ENCODE measurements around the gene KIAA0513. TPM values are rescaled to one million over a fixed set of nuclear protein-coding genes. Genes with fewer than 3 reads are reported as not detected.

Gene KIAA0513
- total RNA-seq, 1 experiment from 2014 or later: 2.4 TPM

GRCh38 chr16:85077576-85078125 is 50.1 kb downstream of the KIAA0513 start:
- Histone ChIP-seq H3K9me3 (replicated peaks) (no peaks in the 10 kb centered on the region), H3K36me3 (no peaks in the 10 kb centered on the region), H3K4me1 (no peaks in the 10 kb centered on the region; the same call in 1 of the 2 replicates), H3K4me3 (no peak overlapping the region), H3K27ac (no peak overlapping the region), H3K27me3 (no peaks in the 10 kb centered on the region)
- no peak for DNase-seq

GRCh38 chr16:85078226-85078625 is 50.6 kb downstream of the KIAA0513 start:
- Histone ChIP-seq H3K4me3 (no peak overlapping the region), H3K27me3 (no peaks in the 10 kb centered on the region), H3K36me3 (no peaks in the 10 kb centered on the region), H3K4me1 (peaks cover 3% of the 10 kb centered on the region; the same call in 1 of the 2 replicates), H3K27ac (no peak overlapping the region), H3K9me3 (replicated peaks) (no peaks in the 10 kb centered on the region)
- no peak for DNase-seq

GRCh38 chr16:85078952-85079351 is 51.4 kb downstream of the KIAA0513 start:
- Histone ChIP-seq H3K4me1 (peaks cover 4% of the 10 kb centered on the region; the same call in 1 of the 2 replicates), H3K4me3 (no peak overlapping the region), H3K27me3 (no peaks in the 10 kb centered on the region), H3K36me3 (no peaks in the 10 kb centered on the region), H3K9me3 (replicated peaks) (no peaks in the 10 kb centered on the region), H3K27ac (no peak overlapping the region)
- DNase-seq: no peak

- no peak for DNase-seq
- H3K27me3 ChIP-seq: no peaks in the 10 kb centered on the region
- H3K27ac ChIP-seq: no peak overlapping the region
- H3K9me3 ChIP-seq (replicated peaks): no peaks in the 10 kb centered on the region
- peaks cover 4% of the 10 kb centered on the region; the same call in 1 of the 2 replicates for H3K4me1 ChIP-seq
- H3K4me3 ChIP-seq: no peak overlapping the region
- no peaks in the 10 kb centered on the region for H3K36me3 ChIP-seq
Measured at GRCh38 chr16:85079785-85080570, 52.4 kb downstream of the KIAA0513 start.

- no peak for DNase-seq
- Histone ChIP-seq H3K27ac (no peak overlapping the region), H3K27me3 (no peaks in the 10 kb centered on the region), H3K4me1 (peaks cover 4% of the 10 kb centered on the region; the same call in 1 of the 2 replicates), H3K36me3 (no peaks in the 10 kb centered on the region), H3K4me3 (no peak overlapping the region), H3K9me3 (replicated peaks) (no peaks in the 10 kb centered on the region)
Measured at GRCh38 chr16:85081038-85081437, 53.4 kb downstream of the KIAA0513 start.

- Histone ChIP-seq H3K36me3 (no peaks in the 10 kb centered on the region), H3K9me3 (replicated peaks) (no peaks in the 10 kb centered on the region), H3K27ac (no peak overlapping the region), H3K4me3 (no peak overlapping the region), H3K27me3 (no peaks in the 10 kb centered on the region), H3K4me1 (peaks cover 4% of the 10 kb centered on the region; the same call in 1 of the 2 replicates)
- DNase-seq: no peak
Measured at GRCh38 chr16:85081765-85082164, 54.2 kb downstream of the KIAA0513 start.

GRCh38 chr16:85082173-85083050 is 54.8 kb downstream of the KIAA0513 start:
- Histone ChIP-seq H3K36me3 (no peaks in the 10 kb centered on the region), H3K4me3 (no peak overlapping the region), H3K4me1 (peaks cover 4% of the 10 kb centered on the region; the same call in 1 of the 2 replicates), H3K9me3 (replicated peaks) (no peaks in the 10 kb centered on the region), H3K27ac (no peak overlapping the region), H3K27me3 (no peaks in the 10 kb centered on the region)
- DNase-seq: no peak

- no peaks in the 10 kb centered on the region for H3K36me3 ChIP-seq
- H3K27me3 ChIP-seq: no peaks in the 10 kb centered on the region
- H3K4me3 ChIP-seq: no peak overlapping the region
- DNase-seq: no peak
- no peak overlapping the region for H3K27ac ChIP-seq
- peaks cover 4% of the 10 kb centered on the region; the same call in 1 of the 2 replicates for H3K4me1 ChIP-seq
- no peaks in the 10 kb centered on the region for H3K9me3 ChIP-seq (replicated peaks)
Measured at GRCh38 chr16:85083051-85083639, 55.5 kb downstream of the KIAA0513 start.

GRCh38 chr16:85084841-85085510 is 57.4 kb downstream of the KIAA0513 start:
- Histone ChIP-seq H3K4me3 (no peak overlapping the region), H3K27ac (no peak overlapping the region), H3K36me3 (no peaks in the 10 kb centered on the region), H3K27me3 (no peaks in the 10 kb centered on the region), H3K4me1 (peaks cover 4% of the 10 kb centered on the region; the same call in 1 of the 2 replicates), H3K9me3 (replicated peaks) (no peaks in the 10 kb centered on the region)
- DNase-seq: no peak

GRCh38 chr16:85085721-85086120 is 58.1 kb downstream of the KIAA0513 start:
- peaks cover 4% of the 10 kb centered on the region; the same call in 1 of the 2 replicates for H3K4me1 ChIP-seq
- DNase-seq: no peak
- no peaks in the 10 kb centered on the region for H3K9me3 ChIP-seq (replicated peaks)
- no peak overlapping the region for H3K27ac ChIP-seq
- no peaks in the 10 kb centered on the region for H3K36me3 ChIP-seq
- no peaks in the 10 kb centered on the region for H3K27me3 ChIP-seq
- H3K4me3 ChIP-seq: no peak overlapping the region

GRCh38 chr16:85086347-85087291 is 59.0 kb downstream of the KIAA0513 start:
- H3K4me1 ChIP-seq: peaks cover 4% of the 10 kb centered on the region; the same call in 1 of the 2 replicates
- no peak overlapping the region for H3K27ac ChIP-seq
- no peaks in the 10 kb centered on the region for H3K27me3 ChIP-seq
- no peak overlapping the region for H3K4me3 ChIP-seq
- no peaks in the 10 kb centered on the region for H3K36me3 ChIP-seq
- DNase-seq: peak; percentile 56 to 74
- H3K9me3 ChIP-seq (replicated peaks): no peaks in the 10 kb centered on the region

GRCh38 chr16:85087899-85088569 is 60.4 kb downstream of the KIAA0513 start:
- no peak for DNase-seq
- H3K9me3 ChIP-seq (replicated peaks): no peaks in the 10 kb centered on the region
- peaks cover 3% of the 10 kb centered on the region; the same call in 1 of the 2 replicates for H3K4me1 ChIP-seq
- no peak overlapping the region for H3K27ac ChIP-seq
- no peaks in the 10 kb centered on the region for H3K27me3 ChIP-seq
- H3K36me3 ChIP-seq: no peaks in the 10 kb centered on the region
- H3K4me3 ChIP-seq: no peak overlapping the region

Measured in SJCRH30 (cell line).